Mesodermal cell (in vitro differentiated cells): Measurements from ENCODE around the gene SSC5D.
A peak's percentile ranks its signal among the peaks of the same experiment; 100 is the strongest.

Source experiments
- H3K27ac ChIP-seq: 2 replicates; pipeline ENCODE4 v1.7.0; 2013; ENCODE audit warnings: mild to moderate bottlenecking, low read depth, low read length, moderate library complexity; ENCODE audit not compliant: severe bottlenecking
- H3K36me3 ChIP-seq: 2 replicates; pipeline ENCODE4 v1.7.1; 2013; ENCODE audit warnings: mild to moderate bottlenecking, low read length, moderate library complexity; ENCODE audit not compliant: control insufficient read depth, insufficient read depth
- H3K4me1 ChIP-seq: one replicate; pipeline ENCODE4 v1.7.1; 2013; ENCODE audit warnings: mild to moderate bottlenecking, low read length; ENCODE audit not compliant: insufficient read depth, control insufficient read depth, poor library complexity, severe bottlenecking
- H3K4me3 ChIP-seq: 2 replicates; pipeline ENCODE4 v1.7.0; 2013; ENCODE audit warnings: low read length, control low read depth, mild to moderate bottlenecking; ENCODE audit not compliant: insufficient read depth, poor library complexity, severe bottlenecking; ENCODE audit errors: extremely low read depth
- H3K9me3 ChIP-seq: 2 replicates; pipeline ENCODE4 v1.7.1; 2013; ENCODE audit warnings: mild to moderate bottlenecking, low read length, moderate library complexity; ENCODE audit not compliant: control insufficient read depth
- WGBS, 2 experiments: methylation state at CpG; one replicate each; pipeline ENCODE4 v1.1.5; 2013; ENCODE audit warnings: missing lambda C conversion rate in 2 of 2; ENCODE audit not compliant: insufficient coverage in 2 of 2; 5-methylcytosine and 5-hydroxymethylcytosine counted together

SSC5D gene

DNA sequence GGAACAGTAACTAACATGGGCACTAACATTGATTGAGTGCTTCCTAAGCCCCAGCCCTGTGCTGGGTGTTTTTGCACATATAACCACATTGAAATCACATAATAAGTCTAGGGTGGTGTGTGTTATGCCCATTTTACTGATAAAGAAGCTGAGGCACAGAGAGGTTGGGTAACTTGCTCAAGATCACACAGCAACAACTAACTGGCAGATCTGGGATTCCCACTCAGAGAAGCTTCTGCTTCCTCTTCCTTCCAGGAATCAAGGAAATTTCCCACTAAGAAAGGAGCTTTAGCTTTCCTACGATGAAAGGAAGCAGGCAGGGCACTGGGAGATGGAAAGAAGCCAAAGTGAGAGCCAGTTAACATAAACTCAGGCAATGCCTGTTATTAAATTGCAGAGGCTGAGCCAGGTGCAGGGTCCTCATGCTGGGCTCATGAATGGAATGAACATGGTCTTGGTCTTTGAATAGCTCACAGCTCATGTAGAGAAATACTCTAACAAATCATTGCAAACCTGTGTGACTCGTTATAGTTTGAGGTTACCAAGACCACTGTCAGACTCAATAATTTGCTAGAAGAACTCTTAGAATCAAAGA, 10.1 kb downstream of the SSC5D start:
- 78 to 88% methylated on average over 1 to 2 of the region's 2 CpGs for WGBS, 2 experiments
- no peaks in the 10 kb centered on the region for H3K9me3 ChIP-seq
- H3K4me1 ChIP-seq = no peaks in the 10 kb centered on the region
- H3K36me3 ChIP-seq = peaks cover 5% of the 10 kb centered on the region
- H3K27ac ChIP-seq = no peak overlapping the region
- no peak overlapping the region for H3K4me3 ChIP-seq

DNA sequence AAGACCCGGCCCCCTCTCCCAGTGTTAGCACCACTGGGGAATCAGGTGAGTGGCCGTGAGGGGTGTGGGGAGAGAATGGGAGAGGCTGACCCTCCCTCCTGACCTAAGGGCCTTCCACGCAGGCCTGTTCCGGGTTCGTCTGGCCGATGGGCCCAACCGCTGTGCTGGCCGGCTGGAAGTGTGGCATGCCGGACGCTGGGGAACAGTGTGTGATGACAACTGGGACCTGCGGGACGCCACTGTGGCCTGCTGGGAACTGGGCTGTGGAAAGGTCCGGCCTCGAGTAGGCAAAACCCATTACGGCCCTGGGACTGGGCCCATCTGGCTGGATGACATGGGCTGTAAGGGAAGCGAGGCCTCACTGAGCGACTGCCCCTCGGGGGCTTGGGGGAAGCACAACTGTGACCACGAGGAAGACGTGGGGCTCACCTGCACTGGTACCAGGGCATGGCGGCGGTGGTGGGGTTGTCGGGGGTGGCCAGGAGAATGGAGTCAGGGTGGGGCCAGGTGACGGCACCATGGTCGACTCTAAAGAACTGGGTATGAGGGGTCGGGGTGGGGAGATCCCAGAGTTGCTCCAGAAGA, 12.2 kb downstream of the SSC5D start:
- H3K36me3 ChIP-seq = peaks cover 5% of the 10 kb centered on the region
- H3K9me3 ChIP-seq = no peaks in the 10 kb centered on the region
- no peak overlapping the region for H3K27ac ChIP-seq
- H3K4me1 ChIP-seq = no peaks in the 10 kb centered on the region
- WGBS, 2 experiments = 92 to 96% methylated on average over 19 to 25 of the region's 26 CpGs
- no peak overlapping the region for H3K4me3 ChIP-seq

DNA sequence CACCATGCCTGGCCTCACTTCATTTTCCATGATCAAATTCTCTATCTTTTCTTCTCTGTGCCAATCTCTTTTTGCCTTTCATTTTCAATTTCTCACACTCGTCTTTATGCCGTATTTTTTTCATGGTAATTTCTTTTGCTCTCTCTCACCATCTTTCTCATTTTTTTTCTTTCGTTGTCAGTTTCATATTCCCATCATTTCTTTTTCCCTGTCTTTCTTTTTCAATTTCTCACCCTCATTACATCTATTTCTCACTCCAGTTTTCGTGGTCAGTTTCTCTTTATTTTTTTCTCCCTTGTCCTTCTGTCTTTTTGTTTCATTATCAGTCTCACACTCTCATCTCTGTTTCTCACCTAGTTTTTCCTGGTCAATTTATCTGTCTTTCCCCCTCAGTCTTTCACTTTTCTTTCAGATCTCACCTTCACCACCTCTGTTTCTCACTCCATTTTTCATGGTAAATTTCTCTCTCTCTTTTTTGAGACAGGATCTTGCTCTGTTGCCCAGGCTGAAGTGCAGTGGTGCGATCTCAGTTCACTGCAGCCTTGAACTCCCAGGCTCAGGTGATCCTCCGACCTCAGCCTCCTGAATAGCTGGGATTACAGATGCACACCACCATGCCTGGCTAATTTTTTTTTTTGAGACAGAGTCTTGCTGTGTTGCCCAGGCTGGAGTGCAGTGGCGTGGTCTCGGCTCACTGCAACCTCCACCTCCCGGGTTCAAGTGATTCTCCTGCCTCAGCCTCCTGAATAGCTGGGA, 14.1 kb downstream of the SSC5D start:
- no peak overlapping the region for H3K27ac ChIP-seq
- H3K9me3 ChIP-seq = no peaks in the 10 kb centered on the region
- no peak overlapping the region for H3K4me3 ChIP-seq
- H3K4me1 ChIP-seq = no peaks in the 10 kb centered on the region
- 92 to 93% methylated on average over 5 to 6 of the region's 9 CpGs for WGBS, 2 experiments
- H3K36me3 ChIP-seq = peaks cover 5% of the 10 kb centered on the region

DNA sequence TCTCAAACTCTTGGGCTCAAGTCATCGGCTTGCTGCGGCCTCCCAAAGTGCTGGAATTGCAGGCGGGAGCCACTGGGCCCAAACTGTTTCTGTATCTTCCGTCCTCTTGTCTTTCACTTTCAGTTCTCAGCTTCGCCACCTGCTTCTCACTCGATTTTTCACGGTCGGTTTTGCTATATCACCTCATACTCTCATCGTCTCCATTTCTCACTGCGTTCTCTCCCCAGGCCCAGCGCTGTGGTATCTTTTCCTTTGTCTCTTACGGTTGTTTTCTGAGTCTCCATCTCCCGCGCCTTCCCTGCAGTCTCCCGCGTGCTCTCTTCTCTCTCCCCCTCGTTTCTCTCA, 14.9 kb downstream of the SSC5D start:
- no peak overlapping the region for H3K27ac ChIP-seq
- H3K9me3 ChIP-seq = no peaks in the 10 kb centered on the region
- H3K4me1 ChIP-seq = no peaks in the 10 kb centered on the region
- 95 to 96% methylated on average over 16 to 17 of the region's 17 CpGs for WGBS, 2 experiments
- H3K36me3 ChIP-seq = peaks cover 5% of the 10 kb centered on the region
- no peak overlapping the region for H3K4me3 ChIP-seq

DNA sequence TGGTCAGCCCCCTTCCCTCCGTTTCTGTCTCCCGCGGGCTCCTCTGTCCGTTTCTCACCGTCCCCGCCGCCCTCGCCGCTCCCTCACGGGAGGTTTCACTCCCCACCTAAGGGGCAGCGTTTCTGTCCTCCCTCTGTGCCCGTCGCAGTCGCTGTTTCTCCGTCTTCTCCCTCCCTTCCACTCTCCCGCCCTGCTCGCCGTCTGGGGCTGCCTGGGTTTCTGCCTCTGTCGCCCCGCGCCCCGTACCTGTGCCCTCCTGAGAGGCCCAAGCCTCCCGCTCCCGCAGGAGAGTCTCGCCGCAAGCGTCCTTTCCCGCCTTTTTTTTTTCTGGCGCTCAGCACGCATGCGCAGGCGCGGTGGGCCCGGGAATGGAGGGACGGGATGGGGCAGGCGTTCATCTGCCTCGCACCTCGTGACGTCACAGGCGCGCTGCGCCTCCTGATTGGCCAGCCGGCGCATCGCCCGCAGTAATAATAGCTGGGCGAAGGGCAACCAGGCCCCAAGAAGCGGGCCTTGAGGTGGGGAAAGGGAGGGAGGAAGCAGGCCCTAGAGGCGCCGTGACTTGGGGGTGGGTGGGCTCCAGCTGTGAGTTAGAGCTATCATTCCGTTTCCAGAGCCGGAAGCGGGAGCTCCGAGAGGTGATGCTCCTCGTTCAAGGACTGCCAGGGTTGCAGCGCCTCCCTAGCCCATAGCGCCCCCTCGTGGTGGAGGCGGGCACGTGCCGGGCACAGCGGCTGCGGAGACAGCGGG, 15.4 kb downstream of the SSC5D start:
- 33 to 35% methylated on average over 46 to 59 of the region's 64 CpGs for WGBS, 2 experiments
- H3K4me1 ChIP-seq = no peaks in the 10 kb centered on the region
- peaks cover 5% of the 10 kb centered on the region for H3K36me3 ChIP-seq
- no peaks in the 10 kb centered on the region for H3K9me3 ChIP-seq
- peak overlapping the region; percentile 31 for H3K4me3 ChIP-seq
- no peak overlapping the region for H3K27ac ChIP-seq

DNA sequence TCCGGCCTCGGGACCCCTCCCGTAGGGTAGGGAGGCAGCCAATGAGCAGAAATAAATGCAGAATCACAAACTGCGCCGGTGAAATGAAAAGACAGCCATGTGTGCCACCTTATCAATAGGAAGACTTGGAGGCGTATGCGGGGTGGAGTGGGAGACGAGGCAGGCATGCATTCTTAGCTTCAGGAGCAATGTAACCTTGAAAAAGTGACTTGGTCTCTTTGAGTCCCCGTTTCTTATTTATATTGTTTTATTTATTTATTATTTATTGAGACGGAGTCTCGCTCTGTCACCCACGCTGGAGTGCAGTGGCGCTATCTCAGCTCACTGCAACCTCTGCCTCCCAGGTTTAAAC, 16.0 kb downstream of the SSC5D start:
- 33 to 35% methylated on average over 9 to 10 of the region's 13 CpGs for WGBS, 2 experiments
- Histone ChIP-seq H3K9me3 (no peaks in the 10 kb centered on the region), H3K36me3 (peaks cover 5% of the 10 kb centered on the region), H3K4me1 (no peaks in the 10 kb centered on the region), H3K27ac (no peak overlapping the region), H3K4me3 (peak overlapping the region; percentile 31)

DNA sequence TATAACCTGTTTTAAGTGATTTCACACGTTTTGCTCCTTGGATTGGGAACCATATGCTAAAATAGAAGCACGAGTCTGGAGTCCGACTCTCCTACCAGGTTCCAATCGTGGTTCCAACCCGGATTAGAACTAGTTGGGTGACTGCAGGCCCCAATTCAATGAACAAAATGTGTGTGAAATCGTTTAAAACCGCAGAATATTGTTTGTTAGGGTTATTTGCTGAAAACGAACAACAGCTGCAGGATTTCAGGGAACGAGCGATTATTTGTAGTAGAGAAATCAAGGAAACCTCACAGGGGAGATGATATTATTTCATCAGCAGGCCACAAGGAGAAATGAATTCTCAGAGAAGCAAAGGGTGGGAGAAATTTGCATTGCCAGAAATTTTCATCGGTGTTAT, 16.7 kb downstream of the SSC5D start:
- 85 to 89% methylated on average over 11 of the region's 11 CpGs for WGBS, 2 experiments
- Histone ChIP-seq H3K9me3 (no peaks in the 10 kb centered on the region), H3K36me3 (peaks cover 4% of the 10 kb centered on the region), H3K4me3 (no peak overlapping the region), H3K4me1 (no peaks in the 10 kb centered on the region), H3K27ac (no peak overlapping the region)

DNA sequence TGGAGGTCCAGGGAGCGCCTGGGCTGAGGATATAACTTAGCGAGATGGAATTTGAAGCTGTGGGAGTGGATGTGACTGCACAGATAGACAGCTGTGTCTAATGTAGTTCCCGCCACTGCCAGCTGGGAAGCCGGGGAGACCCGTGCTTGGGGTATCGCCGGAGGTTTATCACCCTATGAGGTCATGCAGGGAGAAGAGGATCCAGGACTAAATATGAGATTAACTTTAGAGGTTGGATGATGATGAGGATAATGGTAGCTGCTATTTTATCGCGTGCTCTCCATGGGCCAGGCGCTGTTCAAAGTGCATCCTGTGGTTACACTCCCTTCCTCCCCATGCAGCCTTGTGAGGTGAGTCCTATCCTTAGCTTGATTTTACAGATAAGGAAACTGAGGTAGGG, 19.9 kb downstream of the SSC5D start:
- Histone ChIP-seq H3K9me3 (no peaks in the 10 kb centered on the region), H3K4me3 (no peak overlapping the region), H3K27ac (no peak overlapping the region), H3K4me1 (no peaks in the 10 kb centered on the region), H3K36me3 (no peaks in the 10 kb centered on the region)
- 67 to 82% methylated on average over 3 to 9 of the region's 10 CpGs for WGBS, 2 experiments

DNA sequence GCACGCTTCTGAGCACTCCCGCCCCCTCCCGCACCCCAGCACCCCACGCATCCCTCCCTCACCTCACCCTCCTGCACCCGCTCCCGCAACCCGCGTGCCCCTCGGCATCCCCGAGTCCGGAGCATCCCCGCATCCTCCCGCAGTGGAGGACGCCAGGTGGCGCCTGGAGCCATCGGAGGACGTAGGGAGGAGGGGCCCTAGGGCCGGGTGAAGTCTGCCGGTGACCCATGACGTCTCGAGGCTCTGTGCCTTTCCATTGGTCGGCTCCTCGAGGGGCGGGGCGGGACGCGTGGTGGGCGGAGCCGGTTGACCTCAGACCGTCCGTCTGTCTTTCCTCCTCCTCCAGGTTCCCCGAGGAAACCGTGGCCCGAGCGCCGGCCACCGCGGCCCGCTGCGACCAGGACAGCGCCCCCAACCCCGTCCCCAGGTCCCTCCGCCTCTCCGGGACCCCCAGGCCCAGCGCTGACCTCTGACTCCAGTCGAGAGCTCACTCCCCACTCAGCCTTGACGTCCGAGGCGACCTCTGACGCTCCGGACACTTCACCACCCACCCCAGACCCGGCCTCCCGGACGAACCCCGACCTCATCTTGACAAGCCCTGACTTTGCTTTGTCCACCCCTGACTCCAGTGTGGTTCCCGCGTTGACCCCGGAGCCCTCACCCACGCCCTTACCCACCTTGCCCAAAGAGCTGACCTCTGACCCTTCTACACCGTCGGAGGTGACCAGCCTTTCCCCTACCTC, 28.8 kb downstream of the SSC5D start:
- Histone ChIP-seq H3K4me1 (no peaks in the 10 kb centered on the region), H3K36me3 (no peaks in the 10 kb centered on the region), H3K27ac (no peak overlapping the region), H3K4me3 (peak overlapping the region; percentile 12), H3K9me3 (no peaks in the 10 kb centered on the region)
- WGBS, 2 experiments = 25 to 28% methylated on average over 39 to 52 of the region's 61 CpGs

DNA sequence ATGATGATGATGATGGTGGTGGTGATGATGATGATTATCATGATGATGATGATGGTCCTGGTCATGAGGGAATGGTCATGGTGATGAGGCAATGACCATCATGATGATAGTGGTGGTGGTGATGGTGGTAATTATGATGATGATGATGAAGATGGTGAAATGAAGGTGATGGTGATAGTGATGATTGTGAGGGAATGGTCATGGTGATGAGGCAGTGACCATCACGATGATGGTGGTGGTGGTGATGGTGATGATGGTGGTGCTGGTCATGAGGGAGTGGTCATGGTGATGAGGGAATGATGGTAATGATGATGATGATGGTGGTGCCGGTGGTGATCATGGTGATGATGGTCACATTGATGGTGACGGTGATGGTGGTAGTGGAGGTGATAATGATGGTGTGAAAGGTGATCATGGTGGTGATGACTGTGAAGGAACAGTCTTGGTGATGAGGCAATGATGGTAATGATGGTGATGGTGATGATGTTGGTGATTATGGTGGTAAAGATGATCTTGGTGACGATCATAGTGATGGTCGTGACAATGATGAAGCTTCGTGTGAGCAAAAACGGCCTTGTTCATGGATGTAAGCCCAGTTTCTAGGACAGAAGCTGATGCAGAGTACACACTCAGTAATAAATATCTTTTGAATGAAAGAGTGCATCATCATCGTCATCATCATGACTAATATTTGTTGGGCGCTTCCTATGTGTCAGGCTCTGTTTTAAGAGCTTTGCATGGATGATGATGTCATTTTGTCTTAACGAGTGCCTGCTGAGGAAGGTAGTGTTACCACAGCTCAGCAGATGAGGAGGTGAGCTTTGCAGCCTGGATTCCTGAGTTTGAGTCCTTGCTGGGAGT, 31.4 kb downstream of the SSC5D start:
- Histone ChIP-seq H3K4me3 (no peak overlapping the region), H3K9me3 (no peaks in the 10 kb centered on the region), H3K36me3 (no peaks in the 10 kb centered on the region), H3K4me1 (no peaks in the 10 kb centered on the region), H3K27ac (no peak overlapping the region)
- 89 to 95% methylated on average over 7 to 10 of the region's 10 CpGs for WGBS, 2 experiments
